Measurements from ENCODE around the gene IL4I1.

DNA sequence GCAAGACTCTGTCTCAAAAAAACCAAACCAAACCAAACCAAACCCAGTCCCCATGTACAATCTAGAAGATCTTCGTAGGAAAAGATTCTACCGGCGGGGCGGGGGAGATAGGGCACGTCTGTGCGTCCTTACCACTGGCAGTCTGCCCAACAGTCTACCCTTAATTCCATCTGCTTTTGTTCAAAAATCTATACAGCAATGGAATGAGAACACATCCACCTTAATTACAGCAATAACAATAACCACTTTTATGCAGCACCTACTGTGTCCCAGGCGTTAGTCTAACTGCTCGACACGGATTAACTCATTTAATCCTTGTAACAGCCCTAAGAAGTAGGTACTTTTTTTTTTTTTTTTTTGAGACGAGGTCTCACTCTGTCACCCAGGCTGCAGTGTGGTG lies 29.8 kb upstream of the IL4I1 start:
- TF ChIP-seq POLR2A (IDR thresholded peaks at IDR 0.05; ENCODE audit: low read depth, low read length) (no peak), TAF1 (IDR thresholded peaks at IDR 0.05; ENCODE audit: low read depth, low read length) (no peak), POLR2AphosphoS5 (IDR thresholded peaks at IDR 0.05; ENCODE audit: low read depth, low read length) (no peak)
